Measurements from ENCODE around the gene SND1.

GRCh38 chr7:128073671-128074310, 421.8 kb downstream of the SND1 start:
- TF ChIP-seq CTCF (IDR thresholded peaks at IDR 0.05) = no peak
- no peak for TF ChIP-seq EZH2 (IDR thresholded peaks at IDR 0.05; ENCODE audit: borderline replicate concordance, insufficient read depth, low read depth, low read length, poor library complexity, severe bottlenecking)

All from B cell (primary cell).